Measurements from ENCODE around the gene DPEP3. TPM values are rescaled to one million over a fixed set of nuclear protein-coding genes. Genes with fewer than 3 reads are reported as not detected.

Gene DPEP3
- polyA plus RNA-seq, 1 donor from 2014 or later, result not detected

DNA sequence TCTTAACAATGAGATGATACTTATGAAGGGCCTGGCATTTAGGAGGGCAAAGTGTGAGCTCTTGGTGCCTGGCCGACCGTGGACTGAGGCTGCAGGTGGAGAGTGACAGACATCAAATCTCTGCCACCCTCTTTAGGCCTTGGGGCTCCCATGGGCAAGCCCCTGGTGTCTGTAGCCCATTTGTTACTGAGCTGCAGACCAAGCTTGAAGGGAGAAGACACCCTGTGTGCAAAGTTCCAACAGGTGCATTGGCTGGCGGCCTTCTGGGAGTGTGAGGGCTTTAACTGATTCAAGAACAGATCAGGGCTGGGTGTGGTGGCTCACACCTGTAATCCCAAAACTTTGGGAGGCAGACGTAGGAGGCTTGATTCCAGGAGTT lies 47.8 kb downstream of the DPEP3 start:
- Histone ChIP-seq H2AFZ (ENCODE audit: low read depth, low read length) (no peak overlapping the region), H3K36me3 (ENCODE audit: insufficient read depth, low read length) (no peaks in the 10 kb centered on the region), H3K9me2 (ENCODE audit: insufficient read depth, low read length) (no peaks in the 10 kb centered on the region), H3K27ac (ENCODE audit: low read length) (no peak overlapping the region), H3K4me2 (ENCODE audit: low read length) (no peak overlapping the region), H3K4me3 (ENCODE audit: low read length) (no peak overlapping the region), H3K9ac (ENCODE audit: low read length) (no peak overlapping the region), H3F3A (ENCODE audit: insufficient read depth, low read length, poor library complexity, severe bottlenecking) (no peaks in the 10 kb centered on the region), H4K20me1 (ENCODE audit: insufficient read depth) (no peaks in the 10 kb centered on the region), H3K27me3 (ENCODE audit: insufficient read depth, low read depth, low read length) (no peaks in the 10 kb centered on the region), H3K9me3 (ENCODE audit: low read length) (no peaks in the 10 kb centered on the region), H3K79me2 (replicated peaks; ENCODE audit: insufficient read depth, low read length) (no peaks in the 10 kb centered on the region)
- no peak for TF ChIP-seq POLR2AphosphoS5 (IDR thresholded peaks at IDR 0.05)
- no peak for TF ChIP-seq TAF1 (IDR thresholded peaks at IDR 0.05; ENCODE audit: low read depth)
- no peak for TF ChIP-seq CTCF (IDR thresholded peaks at IDR 0.05; ENCODE audit: poor library complexity, severe bottlenecking)
- no peak for TF ChIP-seq REST (IDR thresholded peaks at IDR 0.05; ENCODE audit: borderline replicate concordance)
- no peak for TF ChIP-seq EZH2 (IDR thresholded peaks at IDR 0.05; ENCODE audit: borderline replicate concordance, insufficient read depth, low read length, poor library complexity, severe bottlenecking)
- TF ChIP-seq SMC3 (conservative IDR thresholded peaks at IDR 0.05; ENCODE audit: poor library complexity), result no peak
- TF ChIP-seq EP300 (conservative IDR thresholded peaks at IDR 0.05; ENCODE audit: poor library complexity, severe bottlenecking), result no peak
- TF ChIP-seq MXI1 (conservative IDR thresholded peaks at IDR 0.05; ENCODE audit: poor library complexity, severe bottlenecking), result no peak
- TF ChIP-seq RAD21 (conservative IDR thresholded peaks at IDR 0.05), result no peak

DNA sequence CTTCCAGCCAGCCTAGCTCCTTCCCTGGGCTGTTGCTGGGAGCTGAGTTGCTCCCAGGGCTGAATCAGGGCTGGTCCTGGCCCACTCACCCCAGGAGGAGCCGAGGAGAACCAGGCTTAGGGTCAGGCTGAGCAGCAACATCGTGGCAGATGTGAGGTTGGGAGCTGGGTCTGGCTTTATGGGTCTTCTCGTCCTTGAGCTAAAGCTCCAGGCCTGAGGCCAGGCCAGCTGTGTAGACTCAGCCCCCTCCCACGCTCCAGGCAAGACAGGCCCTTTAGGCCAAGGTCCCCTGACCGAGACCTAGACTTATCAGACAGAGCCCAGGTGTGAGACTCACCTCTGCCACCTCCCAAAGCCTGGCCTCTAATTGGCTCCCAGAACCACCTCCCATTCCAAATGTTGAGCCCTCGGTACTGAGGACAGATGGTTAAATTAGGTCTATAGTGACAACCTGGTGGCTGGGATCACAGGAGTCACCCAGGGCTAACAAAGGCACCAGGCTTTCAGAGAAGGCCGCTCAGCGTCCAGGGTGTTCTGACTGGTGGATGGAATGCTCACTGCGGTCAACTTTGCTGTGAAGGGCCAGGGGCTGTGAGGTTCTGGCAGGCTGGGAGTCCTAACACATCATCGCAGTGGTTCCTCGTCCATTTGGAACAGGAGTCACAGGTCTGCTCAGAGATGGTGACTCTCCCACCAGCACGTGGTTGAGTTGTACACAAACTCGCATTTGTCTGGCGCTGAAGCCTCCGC lies 48.4 kb downstream of the DPEP3 start, which contains the start of gene CTRL:
CTRL (minus strand) TSS at position 151 of the 750 bp plus-strand sequence; CDS start at position 141, 10 bp downstream.
- no peak within 1 kb of the TSS for H3K4me2 ChIP-seq (ENCODE audit: low read length)
- no peak within 1 kb of the TSS for H3K9ac ChIP-seq (ENCODE audit: low read length)
- TF ChIP-seq TAF1 (IDR thresholded peaks at IDR 0.05; ENCODE audit: low read depth) (no peak), SMC3 (conservative IDR thresholded peaks at IDR 0.05; ENCODE audit: poor library complexity) (no peak), POLR2AphosphoS5 (IDR thresholded peaks at IDR 0.05) (no peak), REST (IDR thresholded peaks at IDR 0.05; ENCODE audit: borderline replicate concordance) (no peak), EZH2 (IDR thresholded peaks at IDR 0.05; ENCODE audit: borderline replicate concordance, insufficient read depth, low read length, poor library complexity, severe bottlenecking) (no peak), CTCF (IDR thresholded peaks at IDR 0.05; ENCODE audit: poor library complexity, severe bottlenecking) (no peak), EP300 (conservative IDR thresholded peaks at IDR 0.05; ENCODE audit: poor library complexity, severe bottlenecking) (no peak), RAD21 (conservative IDR thresholded peaks at IDR 0.05) (no peak), MXI1 (conservative IDR thresholded peaks at IDR 0.05; ENCODE audit: poor library complexity, severe bottlenecking) (no peak)
- no peaks in the 10 kb centered on the region for H3K9me2 ChIP-seq (ENCODE audit: insufficient read depth, low read length)
- H3K4me3 ChIP-seq (ENCODE audit: low read length), result no peak within 1 kb of the TSS
- H3K27ac ChIP-seq (ENCODE audit: low read length), result no peak within 1 kb of the TSS
- H3K9me3 ChIP-seq (ENCODE audit: low read length), result no peaks in the 10 kb centered on the region
- H3K79me2 ChIP-seq (replicated peaks; ENCODE audit: insufficient read depth, low read length), result no peaks in the 10 kb centered on the region
- H3K36me3 ChIP-seq (ENCODE audit: insufficient read depth, low read length), result no peaks in the 10 kb centered on the region
- H3F3A ChIP-seq (ENCODE audit: insufficient read depth, low read length, poor library complexity, severe bottlenecking), result no peaks in the 10 kb centered on the region
- no peaks in the 10 kb centered on the region for H3K27me3 ChIP-seq (ENCODE audit: insufficient read depth, low read depth, low read length)
- H2AFZ ChIP-seq (ENCODE audit: low read depth, low read length), result no peak within 1 kb of the TSS
- H4K20me1 ChIP-seq (ENCODE audit: insufficient read depth), result no peaks in the 10 kb centered on the region

Measured in neural cell (in vitro differentiated cells).